Rectal smooth muscle tissue (tissue), 1 donor: ENCODE data around the gene RUSC2.
"Not testable (repeated sequence)": the region's sequence is repeated elsewhere in the genome, so short reads cannot be mapped to it uniquely, and the experiment has no call there.

Experiments
- H3K27ac ChIP-seq: one replicate; pipeline ENCODE4 v1.7.0; 2013; ENCODE audit warnings: low read depth, low read length, inconsistent platforms
- H3K27me3 ChIP-seq: one replicate; pipeline ENCODE4 v1.7.0; 2013; ENCODE audit warnings: low read length; ENCODE audit not compliant: control insufficient read depth, insufficient read depth
- H3K36me3 ChIP-seq: one replicate; pipeline ENCODE4 v1.7.0; 2013; ENCODE audit warnings: low read length; ENCODE audit not compliant: control insufficient read depth, insufficient read depth
- H3K4me1 ChIP-seq: one replicate; pipeline ENCODE4 v1.7.0; 2013; ENCODE audit warnings: low read length; ENCODE audit not compliant: control insufficient read depth, insufficient read depth
- H3K4me3 ChIP-seq: one replicate; pipeline ENCODE4 v1.7.0; 2013; ENCODE audit warnings: low read length
- H3K9ac ChIP-seq: one replicate; pipeline ENCODE4 v1.7.0; 2013; ENCODE audit warnings: low read length

RUSC2 gene

GRCh38 chr9:35489313-35490154 lies at the start of gene RUSC2:
TSS of gene RUSC2 (plus strand) at chr9:35490111. CDS start at chr9:35546522, 56,411 bp downstream.
- no peaks in the 10 kb centered on the region for H3K36me3 ChIP-seq
- H3K9ac ChIP-seq = peak within 1 kb of the TSS; percentile 99
- no peaks in the 10 kb centered on the region for H3K27me3 ChIP-seq
- H3K4me3 ChIP-seq = peak within 1 kb of the TSS; percentile 97
- H3K27ac ChIP-seq = peak within 1 kb of the TSS; percentile 98
- peaks cover 7% of the 10 kb centered on the region for H3K4me1 ChIP-seq

DNA sequence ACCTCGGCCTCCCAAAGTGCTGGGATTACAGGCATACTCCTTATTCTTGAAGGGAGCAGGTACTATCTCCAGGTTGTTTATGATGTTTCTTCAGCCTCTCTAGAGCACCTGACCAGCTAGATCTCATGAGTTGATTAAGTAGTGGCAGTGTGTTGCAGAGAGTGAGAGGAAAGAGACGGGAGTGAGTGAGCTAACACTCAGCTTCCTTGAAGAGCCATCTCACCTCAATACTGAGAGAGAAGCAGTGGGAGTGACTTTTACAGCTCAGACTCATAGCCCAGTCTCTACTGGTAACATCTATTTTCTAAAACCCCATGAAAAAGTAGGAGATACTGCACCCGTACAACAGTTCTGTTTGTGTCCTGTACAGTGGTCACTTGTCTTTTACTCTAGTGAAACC lies 43.9 kb upstream of the RUSC2 start:
- no peak overlapping the region for H3K27ac ChIP-seq
- H3K27me3 ChIP-seq = no peaks in the 10 kb centered on the region
- H3K36me3 ChIP-seq = no peaks in the 10 kb centered on the region
- no peaks in the 10 kb centered on the region for H3K4me1 ChIP-seq
- H3K9ac ChIP-seq = no peak overlapping the region
- no peak overlapping the region for H3K4me3 ChIP-seq

DNA sequence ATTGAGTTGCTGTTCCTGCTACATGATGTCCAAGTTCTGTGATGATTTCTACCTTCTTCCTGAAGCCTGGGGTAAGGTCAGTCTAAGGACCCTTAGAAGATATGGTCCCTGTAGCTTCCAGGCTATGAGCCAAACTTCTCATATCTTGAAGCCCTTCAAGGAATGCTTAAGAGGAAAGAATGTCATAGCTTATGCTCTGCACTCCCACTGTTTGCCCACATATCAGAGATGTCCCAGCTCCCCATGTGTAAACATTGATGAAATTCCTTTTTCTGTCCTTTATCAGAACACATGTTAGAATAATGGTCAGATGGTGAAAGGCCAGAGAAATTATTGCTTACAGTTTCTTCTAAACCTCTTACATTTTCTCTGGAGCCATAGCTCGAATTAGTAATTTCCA lies 41.4 kb upstream of the RUSC2 start:
- Histone ChIP-seq H3K36me3 (no peaks in the 10 kb centered on the region), H3K27me3 (peaks cover 2% of the 10 kb centered on the region), H3K9ac (no peak overlapping the region), H3K27ac (no peak overlapping the region), H3K4me3 (no peak overlapping the region), H3K4me1 (no peaks in the 10 kb centered on the region)

GRCh38 chr9:35452481-35452880 lies 37.4 kb upstream of the RUSC2 start:
- Histone ChIP-seq H3K9ac (no peak overlapping the region), H3K27me3 (peaks cover 2% of the 10 kb centered on the region)

DNA sequence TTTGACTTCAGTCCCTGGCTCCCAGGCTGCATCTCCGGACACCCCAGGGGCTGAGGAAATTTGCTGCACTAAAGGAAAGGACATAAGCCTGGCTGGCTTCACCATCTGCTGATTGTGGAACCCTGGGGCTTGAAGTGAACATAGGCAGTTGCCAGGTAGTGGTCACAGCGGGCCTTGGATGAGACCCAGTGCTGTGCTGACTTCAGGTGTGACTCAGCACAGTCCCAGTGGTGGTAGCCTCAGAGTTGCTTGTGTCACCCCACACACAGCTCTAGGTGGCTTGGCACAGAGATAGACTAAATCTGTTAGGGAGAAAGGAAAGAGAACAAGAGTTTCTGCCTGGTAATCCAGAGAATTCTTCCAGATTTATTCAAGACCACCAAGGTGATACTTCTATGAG lies 36.1 kb upstream of the RUSC2 start:
- H3K36me3 ChIP-seq = no peaks in the 10 kb centered on the region
- H3K9ac ChIP-seq = no peak overlapping the region
- peaks cover 2% of the 10 kb centered on the region for H3K27me3 ChIP-seq
- no peak overlapping the region for H3K4me3 ChIP-seq
- no peaks in the 10 kb centered on the region for H3K4me1 ChIP-seq
- H3K27ac ChIP-seq = no peak overlapping the region

More at GRCh38 chr9:35452481-35452880, 37.4 kb upstream of the RUSC2 start:
- no peak overlapping the region for H3K27ac ChIP-seq
- H3K4me3 ChIP-seq = no peak overlapping the region
- no peaks in the 10 kb centered on the region for H3K4me1 ChIP-seq
- no peaks in the 10 kb centered on the region for H3K36me3 ChIP-seq

DNA sequence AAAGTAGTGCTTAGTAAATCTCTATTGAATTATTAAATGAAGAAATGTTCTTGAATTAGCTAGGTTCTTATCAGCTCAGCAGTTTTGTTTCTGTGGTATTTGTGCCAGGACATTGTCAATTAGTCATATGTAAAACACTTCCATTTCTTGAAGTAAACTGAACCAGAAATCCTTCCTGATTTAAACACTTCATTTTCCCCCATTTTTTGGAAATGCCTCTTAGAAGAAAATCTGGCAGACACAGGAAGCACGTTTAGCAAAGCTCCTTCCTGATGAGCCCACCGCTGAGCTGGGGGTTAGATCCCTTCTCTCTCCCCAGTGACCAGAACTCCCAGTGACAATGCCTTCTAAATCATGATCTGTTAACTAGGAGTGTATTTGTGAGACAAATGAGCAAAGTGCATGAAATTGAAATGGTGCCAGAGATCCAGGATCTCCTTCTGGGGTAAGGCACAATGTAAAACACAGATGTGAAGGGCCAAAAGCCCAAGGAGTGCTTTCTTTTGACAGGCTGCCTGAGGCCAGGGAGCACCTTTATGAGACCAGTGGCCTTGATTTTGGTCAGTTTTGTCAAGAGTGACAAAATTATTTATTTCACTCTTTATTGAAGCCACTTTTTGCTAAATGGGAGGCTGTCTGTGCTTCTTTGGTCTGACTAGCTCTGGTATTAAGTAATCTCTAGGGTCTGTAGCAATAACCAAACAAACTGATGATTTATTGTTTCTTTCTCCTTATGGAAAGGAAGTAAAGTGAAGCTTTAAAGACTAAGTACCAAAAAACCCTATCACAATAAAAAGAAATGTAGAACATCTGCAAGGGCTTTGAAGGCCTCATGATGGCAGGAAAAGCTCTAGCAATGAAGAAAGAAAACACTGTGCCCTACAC lies 25.5 kb upstream of the RUSC2 start:
- Histone ChIP-seq H3K4me3 (no peak overlapping the region), H3K27me3 (no peaks in the 10 kb centered on the region), H3K36me3 (no peaks in the 10 kb centered on the region), H3K27ac (no peak overlapping the region), H3K4me1 (no peaks in the 10 kb centered on the region), H3K9ac (no peak overlapping the region)

DNA sequence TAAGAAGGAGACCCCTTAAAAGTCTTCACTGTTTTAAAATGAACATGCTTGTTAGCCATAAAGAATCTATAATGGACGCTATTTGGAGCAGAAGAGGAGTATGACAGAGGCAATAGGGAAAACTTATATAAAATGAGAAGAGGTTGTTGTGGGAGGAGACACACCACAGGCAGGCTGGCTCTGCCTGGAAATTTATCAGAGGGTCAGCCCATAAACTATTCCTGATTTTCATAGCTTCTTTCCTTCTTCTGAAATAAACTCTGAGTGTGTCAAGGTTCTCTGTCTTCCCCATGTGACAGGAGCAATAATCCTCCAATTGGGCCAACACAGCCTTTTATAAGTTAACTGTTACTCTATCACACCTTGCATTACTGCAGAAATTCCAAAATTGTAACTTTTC lies 19.6 kb upstream of the RUSC2 start:
- Histone ChIP-seq H3K36me3 (no peaks in the 10 kb centered on the region), H3K4me1 (no peaks in the 10 kb centered on the region), H3K4me3 (no peak overlapping the region), H3K27me3 (no peaks in the 10 kb centered on the region), H3K9ac (no peak overlapping the region), H3K27ac (no peak overlapping the region)

DNA sequence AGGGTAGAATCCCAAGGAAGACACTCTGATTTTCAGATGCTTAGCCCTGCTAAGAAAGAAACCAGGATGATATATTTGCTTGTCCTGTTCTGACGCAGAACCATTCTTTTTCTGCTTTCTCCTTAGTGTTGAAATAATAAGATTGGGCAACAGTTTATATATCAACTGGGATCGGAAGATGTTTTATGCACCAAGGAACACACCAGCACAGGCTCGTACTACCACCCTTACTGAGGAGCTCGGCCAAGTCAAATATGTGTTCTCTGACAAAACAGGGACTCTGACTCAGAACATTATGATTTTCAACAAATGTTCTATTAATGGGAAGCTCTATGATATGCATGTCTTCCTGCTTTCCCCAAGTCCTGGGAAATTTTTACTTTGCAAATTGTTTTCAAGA lies 19.0 kb upstream of the RUSC2 start:
- Histone ChIP-seq H3K36me3 (no peaks in the 10 kb centered on the region), H3K27ac (no peak overlapping the region), H3K4me1 (no peaks in the 10 kb centered on the region), H3K27me3 (no peaks in the 10 kb centered on the region), H3K9ac (no peak overlapping the region), H3K4me3 (no peak overlapping the region)

DNA sequence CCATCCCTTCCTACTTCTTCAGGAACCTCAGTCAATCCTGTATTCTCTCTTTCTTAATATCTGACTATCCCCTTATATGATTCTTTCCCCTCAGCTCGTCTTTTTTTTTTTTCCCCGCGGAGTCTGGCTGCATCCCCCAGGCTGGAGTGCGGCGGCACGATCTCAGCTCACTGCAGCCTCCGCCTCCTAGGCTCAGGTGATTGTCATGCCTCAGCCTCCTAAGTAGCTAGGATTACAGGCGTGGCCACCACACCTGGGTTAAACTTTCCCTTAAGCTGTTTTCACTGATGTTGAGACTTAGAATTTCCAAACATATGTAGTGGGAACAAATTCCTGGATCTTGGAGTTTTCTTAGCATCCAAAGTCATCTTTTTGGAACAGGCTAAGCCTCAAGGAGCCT lies 13.3 kb upstream of the RUSC2 start:
- H3K36me3 ChIP-seq = no peaks in the 10 kb centered on the region
- no peak overlapping the region for H3K27ac ChIP-seq
- H3K4me3 ChIP-seq = no peak overlapping the region
- H3K9ac ChIP-seq = no peak overlapping the region
- H3K27me3 ChIP-seq = no peaks in the 10 kb centered on the region
- H3K4me1 ChIP-seq = no peaks in the 10 kb centered on the region

GRCh38 chr9:35477211-35477855 lies 12.6 kb upstream of the RUSC2 start:
- H3K27ac ChIP-seq, H3K27me3 ChIP-seq, H3K4me3 ChIP-seq: not testable (repeated sequence)

GRCh38 chr9:35478871-35479270 lies 11.0 kb upstream of the RUSC2 start:
- no peaks in the 10 kb centered on the region for H3K36me3 ChIP-seq
- H3K4me1 ChIP-seq = no peaks in the 10 kb centered on the region
- H3K27ac ChIP-seq = no peak overlapping the region
- no peak overlapping the region for H3K9ac ChIP-seq
- H3K4me3 ChIP-seq = no peak overlapping the region
- H3K27me3 ChIP-seq = no peaks in the 10 kb centered on the region

More at GRCh38 chr9:35477211-35477855, 12.6 kb upstream of the RUSC2 start:
- not testable (repeated sequence) for H3K36me3 ChIP-seq, H3K9ac ChIP-seq, H3K4me1 ChIP-seq

GRCh38 chr9:35481347-35481975 lies 8.4 kb upstream of the RUSC2 start:
- no peaks in the 10 kb centered on the region for H3K27me3 ChIP-seq
- H3K4me1 ChIP-seq = no peaks in the 10 kb centered on the region
- no peak overlapping the region for H3K9ac ChIP-seq
- H3K36me3 ChIP-seq = no peaks in the 10 kb centered on the region
- H3K4me3 ChIP-seq = no peak overlapping the region
- H3K27ac ChIP-seq = no peak overlapping the region
